HK-2 (cell line): ENCODE results near the gene NTRK2.

Experiments used
- DNase-seq: peaks from one replicate; pipeline ENCODE4 v3.0.0-alpha.2; 2018; ENCODE audit not compliant: unreplicated experiment

Gene NTRK2

GRCh38 chr9:84818791-84819190, 149.3 kb downstream of the NTRK2 start:
- no peak for DNase-seq

- DNase-seq: no peak
Observed at GRCh38 chr9:84819491-84819991, 150.0 kb downstream of the NTRK2 start.

GRCh38 chr9:84821431-84821830, 151.9 kb downstream of the NTRK2 start:
- no peak for DNase-seq

GRCh38 chr9:84822589-84823233, 153.2 kb downstream of the NTRK2 start:
- no peak for DNase-seq

- no peak for DNase-seq
Observed at GRCh38 chr9:84823421-84824271, 154.1 kb downstream of the NTRK2 start.

GRCh38 chr9:84827216-84827765, 157.8 kb downstream of the NTRK2 start:
- no peak for DNase-seq

GRCh38 chr9:84828046-84828445, 158.5 kb downstream of the NTRK2 start:
- DNase-seq: no peak

- no peak for DNase-seq
Observed at GRCh38 chr9:84829471-84829870, 159.9 kb downstream of the NTRK2 start.

- DNase-seq: no peak
Observed at GRCh38 chr9:84829997-84830696, 160.6 kb downstream of the NTRK2 start.

GRCh38 chr9:84831377-84831776, 161.8 kb downstream of the NTRK2 start:
- DNase-seq: no peak

GRCh38 chr9:84832453-84832852, 162.9 kb downstream of the NTRK2 start:
- DNase-seq: no peak

GRCh38 chr9:84834426-84834825, 164.9 kb downstream of the NTRK2 start:
- DNase-seq: no peak

GRCh38 chr9:84835745-84836144, 166.2 kb downstream of the NTRK2 start:
- DNase-seq: no peak

- DNase-seq: no peak
Observed at GRCh38 chr9:84838879-84839278, 169.3 kb downstream of the NTRK2 start.

GRCh38 chr9:84839541-84839940, 170.0 kb downstream of the NTRK2 start:
- no peak for DNase-seq

- no peak for DNase-seq
Observed at GRCh38 chr9:84841931-84842330, 172.4 kb downstream of the NTRK2 start.

GRCh38 chr9:84843175-84843824, 173.8 kb downstream of the NTRK2 start:
- no peak for DNase-seq

GRCh38 chr9:84845956-84846900, 176.7 kb downstream of the NTRK2 start:
- no peak for DNase-seq

GRCh38 chr9:84846906-84847305, 177.4 kb downstream of the NTRK2 start:
- DNase-seq: no peak

GRCh38 chr9:84849049-84849448, 179.5 kb downstream of the NTRK2 start:
- no peak for DNase-seq
